Measurements from ENCODE around the gene C17orf114. TPM values are rescaled to one million over a fixed set of nuclear protein-coding genes. Genes with fewer than 3 reads are reported as not detected.
A peak's percentile ranks its signal among the peaks of the same experiment; 100 is the strongest.

The C17orf114 gene

GRCh38 chr17:4764595-4764994 lies 37.5 kb downstream of the C17orf114 start:
- H3K9me3 ChIP-seq (ENCODE audit: low read depth), result no peaks in the 10 kb centered on the region
- no peak overlapping the region for H2AFZ ChIP-seq
- H3K4me2 ChIP-seq, result no peak overlapping the region
- H3K79me2 ChIP-seq, result no peaks in the 10 kb centered on the region
- no peak for DNase-seq (ENCODE audit: low spot score)
- H3K36me3 ChIP-seq (replicated peaks; ENCODE audit: insufficient read depth, low read depth), result no peaks in the 10 kb centered on the region
- H3K27me3 ChIP-seq, result no peaks in the 10 kb centered on the region
- no peak for TF ChIP-seq EZH2 (IDR thresholded peaks at IDR 0.05; ENCODE audit: borderline replicate concordance)
- TF ChIP-seq EZH2phosphoT487 (IDR thresholded peaks at IDR 0.05; ENCODE audit: low read depth, severe bottlenecking, unreplicated experiment), result no peak
- H3K27ac ChIP-seq, result no peak overlapping the region
- H3K4me3 ChIP-seq, result no peak overlapping the region
- no peaks in the 10 kb centered on the region for H4K20me1 ChIP-seq (ENCODE audit: insufficient read depth, poor library complexity, severe bottlenecking)
- no peaks in the 10 kb centered on the region for H3K9me2 ChIP-seq (replicated peaks; ENCODE audit: insufficient read depth)
- H3K4me1 ChIP-seq (ENCODE audit: insufficient read depth), result no peaks in the 10 kb centered on the region
- WGBS (ENCODE audit: low lambda C conversion rate, missing lambda C conversion rate), result 75% methylated on average over 3 of the region's 3 CpGs

- no peaks in the 10 kb centered on the region for H3K9me2 ChIP-seq (replicated peaks; ENCODE audit: insufficient read depth)
- peak; percentile 82 for DNase-seq (ENCODE audit: low spot score)
- H3K9me3 ChIP-seq (ENCODE audit: low read depth), result no peaks in the 10 kb centered on the region
- no peaks in the 10 kb centered on the region for H3K27me3 ChIP-seq
- H3K4me2 ChIP-seq, result no peak overlapping the region
- H2AFZ ChIP-seq, result no peak overlapping the region
- H3K36me3 ChIP-seq (replicated peaks; ENCODE audit: insufficient read depth, low read depth), result no peaks in the 10 kb centered on the region
- TF ChIP-seq EZH2 (IDR thresholded peaks at IDR 0.05; ENCODE audit: borderline replicate concordance), result no peak
- no peak for TF ChIP-seq CTCF (IDR thresholded peaks at IDR 0.05; ENCODE audit: poor library complexity)
- no peak for TF ChIP-seq EZH2phosphoT487 (IDR thresholded peaks at IDR 0.05; ENCODE audit: low read depth, severe bottlenecking, unreplicated experiment)
- H4K20me1 ChIP-seq (ENCODE audit: insufficient read depth, poor library complexity, severe bottlenecking), result no peaks in the 10 kb centered on the region
- WGBS (ENCODE audit: low lambda C conversion rate, missing lambda C conversion rate), result 62% methylated on average over 10 of the region's 10 CpGs
- no peak overlapping the region for H3K4me3 ChIP-seq
- no peaks in the 10 kb centered on the region for H3K79me2 ChIP-seq
- H3K27ac ChIP-seq, result peak overlapping the region; percentile 86
- H3K4me1 ChIP-seq (ENCODE audit: insufficient read depth), result no peaks in the 10 kb centered on the region
These were observed 42.3 kb downstream of the C17orf114 start for GRCh38 chr17:4759776-4760236.

- Histone ChIP-seq H3K36me3 (replicated peaks; ENCODE audit: insufficient read depth, low read depth) (no peaks in the 10 kb centered on the region), H4K20me1 (ENCODE audit: insufficient read depth, poor library complexity, severe bottlenecking) (no peaks in the 10 kb centered on the region), H3K27me3 (peaks cover 9% of the 10 kb centered on the region), H3K9me3 (ENCODE audit: low read depth) (no peaks in the 10 kb centered on the region), H3K4me1 (ENCODE audit: insufficient read depth) (no peaks in the 10 kb centered on the region), H3K9me2 (replicated peaks; ENCODE audit: insufficient read depth) (no peaks in the 10 kb centered on the region), H3K27ac (no peak overlapping the region), H3K79me2 (no peaks in the 10 kb centered on the region), H3K4me3 (no peak overlapping the region), H3K4me2 (no peak overlapping the region), H2AFZ (no peak overlapping the region)
- 79% methylated on average over 1 of the region's 1 CpG for WGBS (ENCODE audit: low lambda C conversion rate, missing lambda C conversion rate)
- no peak for TF ChIP-seq EZH2 (IDR thresholded peaks at IDR 0.05; ENCODE audit: borderline replicate concordance)
- TF ChIP-seq EZH2phosphoT487 (IDR thresholded peaks at IDR 0.05; ENCODE audit: low read depth, severe bottlenecking, unreplicated experiment), result no peak
- no peak for TF ChIP-seq CTCF (IDR thresholded peaks at IDR 0.05; ENCODE audit: poor library complexity)
- no peak for DNase-seq (ENCODE audit: low spot score)
These were observed 48.7 kb downstream of the C17orf114 start for GRCh38 chr17:4753392-4753791.

- Histone ChIP-seq H4K20me1 (ENCODE audit: insufficient read depth, poor library complexity, severe bottlenecking) (no peaks in the 10 kb centered on the region), H3K4me2 (no peak overlapping the region), H3K27me3 (peaks cover 10% of the 10 kb centered on the region), H3K4me3 (no peak overlapping the region), H3K9me2 (replicated peaks; ENCODE audit: insufficient read depth) (no peaks in the 10 kb centered on the region), H2AFZ (no peak overlapping the region), H3K79me2 (no peaks in the 10 kb centered on the region), H3K36me3 (replicated peaks; ENCODE audit: insufficient read depth, low read depth) (no peaks in the 10 kb centered on the region), H3K9me3 (ENCODE audit: low read depth) (no peaks in the 10 kb centered on the region), H3K27ac (no peak overlapping the region), H3K4me1 (ENCODE audit: insufficient read depth) (no peaks in the 10 kb centered on the region)
- no peak for DNase-seq (ENCODE audit: low spot score)
- TF ChIP-seq EZH2phosphoT487 (IDR thresholded peaks at IDR 0.05; ENCODE audit: low read depth, severe bottlenecking, unreplicated experiment) (no peak), EZH2 (IDR thresholded peaks at IDR 0.05; ENCODE audit: borderline replicate concordance) (no peak), CTCF (IDR thresholded peaks at IDR 0.05; ENCODE audit: poor library complexity) (no peak)
- WGBS (ENCODE audit: low lambda C conversion rate, missing lambda C conversion rate), result 84% methylated on average over 5 of the region's 5 CpGs
These were observed 50.2 kb downstream of the C17orf114 start for GRCh38 chr17:4751932-4752331.

Other genes starting within 250 kb of the C17orf114 start
- 17.9 and 23.7 TPM in 2 replicates for gene MYBBP1A, start 246.9 kb downstream of the C17orf114 start, total RNA-seq
- gene MYBBP1A, start 246.9 kb downstream of the C17orf114 start, polyA plus RNA-seq, result 44.1 and 46.5 TPM in 2 replicates
- 0.32 TPM in 1 of 2 replicates, not detected in the other for gene GGT6, start 241.8 kb downstream of the C17orf114 start, total RNA-seq
- gene GGT6, start 241.8 kb downstream of the C17orf114 start, polyA plus RNA-seq, result not detected in 2 replicates
- gene SMTNL2, start 217.8 kb downstream of the C17orf114 start, total RNA-seq, result 41.5 and 56.8 TPM in 2 replicates
- gene SMTNL2, start 217.8 kb downstream of the C17orf114 start, polyA plus RNA-seq, result 106 TPM in 2 replicates
- 1.9 and 2.1 TPM in 2 replicates for gene ALOX15, start 160.7 kb downstream of the C17orf114 start, total RNA-seq
- 5.5 and 7.5 TPM in 2 replicates for gene ALOX15, start 160.7 kb downstream of the C17orf114 start, polyA plus RNA-seq
- 17.6 and 18.5 TPM in 2 replicates for gene PELP1, start 98.2 kb downstream of the C17orf114 start, total RNA-seq
- 35.2 and 42.9 TPM in 2 replicates for gene PELP1, start 98.2 kb downstream of the C17orf114 start, polyA plus RNA-seq
- gene ARRB2, start 91.7 kb downstream of the C17orf114 start, total RNA-seq, result 15.3 and 17.4 TPM in 2 replicates
- 20.0 and 21.1 TPM in 2 replicates for gene ARRB2, start 91.7 kb downstream of the C17orf114 start, polyA plus RNA-seq
- gene MED11, start 70.9 kb downstream of the C17orf114 start, total RNA-seq, result 36.3 and 36.9 TPM in 2 replicates
- 39.4 and 42.7 TPM in 2 replicates for gene MED11, start 70.9 kb downstream of the C17orf114 start, polyA plus RNA-seq
- gene ZMYND15, start 62.5 kb downstream of the C17orf114 start, total RNA-seq, result 1.6 and 2.9 TPM in 2 replicates
- gene ZMYND15, start 62.5 kb downstream of the C17orf114 start, polyA plus RNA-seq, result 4.1 and 4.8 TPM in 2 replicates
- gene CXCL16, start 62.4 kb downstream of the C17orf114 start, total RNA-seq, result 38.7 and 39.9 TPM in 2 replicates
- 73.2 and 82.5 TPM in 2 replicates for gene CXCL16, start 62.4 kb downstream of the C17orf114 start, polyA plus RNA-seq
- 16.7 and 20.8 TPM in 2 replicates for gene TM4SF5, start 30.4 kb downstream of the C17orf114 start, total RNA-seq
- 42.6 and 54.0 TPM in 2 replicates for gene TM4SF5, start 30.4 kb downstream of the C17orf114 start, polyA plus RNA-seq
- 0.33 TPM in 1 of 2 replicates, not detected in the other for gene VMO1, start 16.0 kb downstream of the C17orf114 start, total RNA-seq
- 2.7 and 4.3 TPM in 2 replicates for gene VMO1, start 16.0 kb downstream of the C17orf114 start, polyA plus RNA-seq
- 36.4 and 40.1 TPM in 2 replicates for gene GLTPD2, start 13.4 kb downstream of the C17orf114 start, total RNA-seq
- gene GLTPD2, start 13.4 kb downstream of the C17orf114 start, polyA plus RNA-seq, result 80.7 and 100.0 TPM in 2 replicates
- gene PSMB6, start 6.2 kb downstream of the C17orf114 start, total RNA-seq, result 126 and 154 TPM in 2 replicates
- 287 and 295 TPM in 2 replicates for gene PSMB6, start 6.2 kb downstream of the C17orf114 start, polyA plus RNA-seq
- gene PLD2, start 4.8 kb upstream of the C17orf114 start, total RNA-seq, result 13.9 and 25.2 TPM in 2 replicates
- gene PLD2, start 4.8 kb upstream of the C17orf114 start, polyA plus RNA-seq, result 21.8 and 27.3 TPM in 2 replicates
- gene MINK1, start 31.0 kb upstream of the C17orf114 start, total RNA-seq, result 24.4 and 45.3 TPM in 2 replicates
- 39.7 and 49.4 TPM in 2 replicates for gene MINK1, start 31.0 kb upstream of the C17orf114 start, polyA plus RNA-seq
- 7.4 and 9.1 TPM in 2 replicates for gene C17orf107, start 97.2 kb upstream of the C17orf114 start, total RNA-seq
- 8.8 and 14.1 TPM in 2 replicates for gene C17orf107, start 97.2 kb upstream of the C17orf114 start, polyA plus RNA-seq
- gene CHRNE, start 100.8 kb upstream of the C17orf114 start, total RNA-seq, result 0.60 and 1.0 TPM in 2 replicates
- gene CHRNE, start 100.8 kb upstream of the C17orf114 start, polyA plus RNA-seq, result 0.83 and 1.2 TPM in 2 replicates
- not detected in 2 replicates for gene GP1BA, start 129.9 kb upstream of the C17orf114 start, total RNA-seq
- 0.06 TPM in 1 of 2 replicates, not detected in the other for gene GP1BA, start 129.9 kb upstream of the C17orf114 start, polyA plus RNA-seq
- 42.9 and 59.5 TPM in 2 replicates for gene SLC25A11, start 137.7 kb upstream of the C17orf114 start, total RNA-seq
- 78.7 and 84.8 TPM in 2 replicates for gene SLC25A11, start 137.7 kb upstream of the C17orf114 start, polyA plus RNA-seq
- 59.2 and 65.1 TPM in 2 replicates for gene RNF167, start 137.9 kb upstream of the C17orf114 start, total RNA-seq
- 66.5 and 75.3 TPM in 2 replicates for gene RNF167, start 137.9 kb upstream of the C17orf114 start, polyA plus RNA-seq
- gene PFN1, start 146.2 kb upstream of the C17orf114 start, total RNA-seq, result 244 and 280 TPM in 2 replicates
- 706 and 713 TPM in 2 replicates for gene PFN1, start 146.2 kb upstream of the C17orf114 start, polyA plus RNA-seq
- gene ENO3, start 148.8 kb upstream of the C17orf114 start, total RNA-seq, result 16.3 and 18.7 TPM in 2 replicates
- 30.2 and 40.4 TPM in 2 replicates for gene ENO3, start 148.8 kb upstream of the C17orf114 start, polyA plus RNA-seq
- 64.3 and 85.7 TPM in 2 replicates for gene SPAG7, start 165.5 kb upstream of the C17orf114 start, total RNA-seq
- 194 and 224 TPM in 2 replicates for gene SPAG7, start 165.5 kb upstream of the C17orf114 start, polyA plus RNA-seq
- 6.9 and 12.5 TPM in 2 replicates for gene CAMTA2, start 185.3 kb upstream of the C17orf114 start, total RNA-seq
- gene CAMTA2, start 185.3 kb upstream of the C17orf114 start, polyA plus RNA-seq, result 45.6 and 47.5 TPM in 2 replicates
- gene INCA1, start 195.2 kb upstream of the C17orf114 start, total RNA-seq, result 1.6 and 2.7 TPM in 2 replicates
- 4.1 and 5.5 TPM in 2 replicates for gene INCA1, start 195.2 kb upstream of the C17orf114 start, polyA plus RNA-seq
- gene KIF1C, start 195.6 kb upstream of the C17orf114 start, total RNA-seq, result 51.3 and 59.4 TPM in 2 replicates
- gene KIF1C, start 195.6 kb upstream of the C17orf114 start, polyA plus RNA-seq, result 65.2 and 75.9 TPM in 2 replicates
- 0.13 TPM in 1 of 2 replicates, not detected in the other for gene SLC52A1, start 233.1 kb upstream of the C17orf114 start, total RNA-seq
- 0.16 TPM in 1 of 2 replicates, not detected in the other for gene SLC52A1, start 233.1 kb upstream of the C17orf114 start, polyA plus RNA-seq